ENCODE measurements around the gene IRGM. TPM values are rescaled to one million over a fixed set of nuclear protein-coding genes. Genes with fewer than 3 reads are reported as not detected.

Gene IRGM
- total RNA-seq, 4 donors from 2014 or later = 0.67 TPM; not detected in 3

DNA sequence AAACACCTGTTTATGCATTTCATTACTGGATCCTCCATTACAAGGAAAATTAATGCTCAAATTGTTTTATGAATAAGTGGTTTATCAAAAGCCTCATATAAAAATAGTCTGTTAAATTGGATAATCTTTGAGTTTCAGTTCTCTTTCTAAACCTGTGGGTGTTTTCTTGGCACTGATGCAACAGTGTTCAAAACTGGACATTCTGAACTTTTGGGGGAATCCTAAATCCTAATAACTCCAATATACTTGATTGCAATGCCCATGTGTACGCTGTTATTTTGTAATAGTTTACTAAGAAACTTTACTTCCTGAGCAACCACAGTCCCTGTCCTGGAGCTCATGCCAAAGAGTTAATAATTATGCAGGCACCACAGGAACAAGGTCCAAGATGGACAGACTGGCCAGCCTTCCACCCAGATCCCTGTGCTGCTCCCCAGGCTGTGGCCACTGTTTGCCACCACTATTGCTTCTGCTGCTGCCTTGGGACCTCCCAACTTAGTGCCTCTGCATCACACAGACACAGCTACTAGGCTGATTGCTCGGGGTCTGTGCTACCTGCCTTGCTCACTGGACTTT, 14.0 kb downstream of the IRGM start:
- 67 to 90% methylated on average over 2 of the region's 2 CpGs for WGBS, 2 donors
- no peak overlapping the region for H3K4me3 ChIP-seq (replicated peaks in 1 of 3)
- H3K9me3 ChIP-seq = no peaks in the 10 kb centered on the region
- no peak for DNase-seq
- TF ChIP-seq, protein P1, sequence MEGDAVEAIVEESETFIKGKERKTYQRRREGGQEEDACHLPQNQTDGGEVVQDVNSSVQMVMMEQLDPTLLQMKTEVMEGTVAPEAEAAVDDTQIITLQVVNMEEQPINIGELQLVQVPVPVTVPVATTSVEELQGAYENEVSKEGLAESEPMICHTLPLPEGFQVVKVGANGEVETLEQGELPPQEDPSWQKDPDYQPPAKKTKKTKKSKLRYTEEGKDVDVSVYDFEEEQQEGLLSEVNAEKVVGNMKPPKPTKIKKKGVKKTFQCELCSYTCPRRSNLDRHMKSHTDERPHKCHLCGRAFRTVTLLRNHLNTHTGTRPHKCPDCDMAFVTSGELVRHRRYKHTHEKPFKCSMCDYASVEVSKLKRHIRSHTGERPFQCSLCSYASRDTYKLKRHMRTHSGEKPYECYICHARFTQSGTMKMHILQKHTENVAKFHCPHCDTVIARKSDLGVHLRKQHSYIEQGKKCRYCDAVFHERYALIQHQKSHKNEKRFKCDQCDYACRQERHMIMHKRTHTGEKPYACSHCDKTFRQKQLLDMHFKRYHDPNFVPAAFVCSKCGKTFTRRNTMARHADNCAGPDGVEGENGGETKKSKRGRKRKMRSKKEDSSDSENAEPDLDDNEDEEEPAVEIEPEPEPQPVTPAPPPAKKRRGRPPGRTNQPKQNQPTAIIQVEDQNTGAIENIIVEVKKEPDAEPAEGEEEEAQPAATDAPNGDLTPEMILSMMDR (IDR thresholded peaks at IDR 0.05) = no peak
- no peak for TF ChIP-seq POLR2A (IDR thresholded peaks at IDR 0.05)
- H3K4me1 ChIP-seq = no peaks in the 10 kb centered on the region
- H3K27me3 ChIP-seq = no peaks in the 10 kb centered on the region
- no peaks in the 10 kb centered on the region for H3K36me3 ChIP-seq
- no peak overlapping the region for H3K27ac ChIP-seq
- intact Hi-C loops (cut with DNase I) = no loop called here

DNA sequence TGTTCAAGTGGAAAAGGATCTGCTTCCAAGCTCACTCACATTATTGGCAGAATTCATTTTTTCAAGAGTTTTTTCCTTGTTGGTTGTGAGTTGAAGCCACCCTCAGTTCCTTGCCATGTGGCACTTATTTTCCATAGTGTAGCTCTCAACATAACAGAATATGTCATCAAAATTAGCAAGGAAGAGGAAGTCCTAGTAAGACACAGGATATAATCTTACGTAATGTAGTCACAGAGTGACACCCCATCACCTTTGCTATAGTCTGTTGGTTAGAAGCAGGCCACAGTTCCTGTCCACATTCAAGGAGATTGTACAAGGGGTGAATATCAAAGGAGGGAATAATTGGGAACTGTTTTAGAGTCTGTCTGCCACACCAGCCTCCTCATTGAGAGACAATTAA, 15.7 kb downstream of the IRGM start:
- TF ChIP-seq, protein P1 (IDR thresholded peaks at IDR 0.05) = no peak
- no peak for TF ChIP-seq POLR2A (IDR thresholded peaks at IDR 0.05)
- no peaks in the 10 kb centered on the region for H3K36me3 ChIP-seq
- H3K9me3 ChIP-seq = no peaks in the 10 kb centered on the region
- H3K27me3 ChIP-seq = no peaks in the 10 kb centered on the region
- intact Hi-C loops (cut with DNase I) = no loop called here
- DNase-seq = no peak
- H3K4me3 ChIP-seq (replicated peaks in 1 of 3) = no peak overlapping the region
- no peak overlapping the region for H3K27ac ChIP-seq
- no peaks in the 10 kb centered on the region for H3K4me1 ChIP-seq
- 81 to 94% methylated on average over 1 of the region's 1 CpG for WGBS, 2 donors

DNA sequence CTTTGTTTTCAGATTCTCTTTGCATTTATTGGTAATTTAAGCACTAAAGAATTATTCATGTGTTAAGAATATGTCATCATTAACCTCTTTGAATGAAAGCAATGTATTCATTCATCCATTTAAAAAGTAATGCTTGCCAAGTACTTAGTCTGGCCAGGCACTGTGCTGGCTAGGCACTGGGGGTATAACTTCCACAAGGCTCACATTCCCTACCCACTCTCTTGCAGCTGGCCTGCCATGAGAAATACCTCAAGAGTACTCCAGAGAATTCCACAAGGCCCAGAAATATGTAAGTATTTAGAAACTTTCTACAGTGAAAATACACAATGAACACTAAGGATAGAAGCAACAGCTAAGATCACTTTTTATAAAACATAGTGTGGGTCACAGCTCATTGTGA, 33.0 kb downstream of the IRGM start:
- peak overlapping the region in 2 of 3 donors; percentile 34 to 59 for H3K27ac ChIP-seq
- DNase-seq = peak; percentile 46 to 60
- H3K4me3 ChIP-seq (replicated peaks in 1 of 3) = no peak overlapping the region
- H3K36me3 ChIP-seq = no peaks in the 10 kb centered on the region
- H3K4me1 ChIP-seq = peaks cover 4 to 11% of the 10 kb centered on the region in 2 donors
- TF ChIP-seq, protein P1 (IDR thresholded peaks at IDR 0.05) = no peak
- no peak for TF ChIP-seq POLR2A (IDR thresholded peaks at IDR 0.05)
- intact Hi-C loops (cut with DNase I) = no loop called here
- H3K9me3 ChIP-seq = no peaks in the 10 kb centered on the region
- H3K27me3 ChIP-seq = no peaks in the 10 kb centered on the region

DNA sequence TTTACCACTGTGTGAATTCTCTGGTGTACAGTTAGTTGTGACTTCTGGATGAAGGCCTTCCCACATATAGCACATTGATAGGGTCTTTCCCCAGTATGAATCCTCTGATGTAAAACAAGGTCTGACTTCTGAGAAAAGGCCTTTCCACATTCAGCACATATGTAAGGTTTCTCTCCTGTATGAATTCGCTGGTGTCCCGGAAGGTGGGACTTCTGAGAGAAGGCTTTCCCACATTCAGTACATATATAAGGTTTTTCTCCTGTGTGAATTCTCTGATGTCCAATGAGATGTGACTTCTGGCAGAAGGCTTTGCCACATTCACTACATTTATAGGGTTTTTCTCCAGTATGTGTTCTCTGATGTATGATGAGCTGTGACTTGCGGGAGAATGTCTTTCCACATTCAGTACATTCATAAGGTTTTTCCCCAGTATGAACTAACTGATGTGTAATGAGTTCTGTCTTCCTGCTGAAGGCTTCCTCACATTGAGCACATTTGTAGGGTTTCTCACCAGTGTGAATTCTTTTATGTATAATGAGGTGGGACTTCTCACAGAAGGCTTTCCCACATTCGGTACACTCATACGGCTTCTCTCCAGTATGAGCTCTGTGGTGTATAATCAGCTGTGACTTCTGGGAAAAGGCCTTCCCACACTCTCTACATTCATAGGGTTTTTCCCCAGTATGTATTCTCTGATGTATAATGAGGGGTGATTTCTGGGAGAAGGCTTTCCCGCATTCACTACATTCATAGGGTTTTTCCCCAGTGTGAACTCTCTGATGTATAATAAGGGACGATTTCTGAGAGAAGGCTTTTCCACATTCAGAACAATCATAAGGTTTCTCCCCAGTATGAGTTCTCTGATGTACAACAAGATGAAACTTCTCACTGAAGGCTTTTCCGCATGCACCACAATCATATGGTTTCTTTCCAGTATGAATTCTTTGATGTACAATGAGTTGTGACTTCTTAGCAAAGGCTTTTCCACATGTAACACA, 49.4 kb downstream of the IRGM start:
- H3K36me3 ChIP-seq = peaks cover 27 to 29% of the 10 kb centered on the region in 2 donors
- no peak for TF ChIP-seq POLR2A (IDR thresholded peaks at IDR 0.05)
- TF ChIP-seq, protein P1 (IDR thresholded peaks at IDR 0.05) = no peak
- DNase-seq = no peak
- no peaks in the 10 kb centered on the region for H3K27me3 ChIP-seq
- no peaks in the 10 kb centered on the region for H3K4me1 ChIP-seq
- no peaks in the 10 kb centered on the region for H3K9me3 ChIP-seq
- no peak overlapping the region for H3K4me3 ChIP-seq (replicated peaks in 1 of 3)
- no peak overlapping the region for H3K27ac ChIP-seq
- 95% methylated on average over 8 of the region's 8 CpGs for WGBS, 2 donors
- intact Hi-C loops (cut with DNase I) = loop anchor here (5.0 kb wide), 1 partner anchor 42 kb away; no protein-coding TSS in a partner anchor

Other genes with a start within 250 kb of the IRGM start
- 10 to 100 TPM in 3 of 4 donors, 1 to 10 TPM in 1; 8.8 to 19.3 (median 14.1) TPM for gene SYNPO, start 205.9 kb upstream of the IRGM start, total RNA-seq
- gene MYOZ3, start 185.3 kb upstream of the IRGM start, total RNA-seq = under 1 TPM in 3 of 4 donors, not detected in 1; 0.11 to 0.29 (median 0.13) TPM
- gene RBM22, start 145.5 kb upstream of the IRGM start, total RNA-seq = 10 to 100 TPM; 39.1 to 47.2 (median 42.9) TPM
- 10 to 100 TPM; 65.4 to 78.5 (median 72.8) TPM for gene DCTN4, start 87.5 kb upstream of the IRGM start, total RNA-seq
- gene SMIM3, start 67.8 kb upstream of the IRGM start, total RNA-seq = 10 to 100 TPM; 17.8 to 47.3 (median 24.1) TPM
- 1 to 10 TPM; 7.3 to 8.6 (median 7.8) TPM for gene ZNF300, start 58.5 kb downstream of the IRGM start, total RNA-seq
- gene GPX3, start 174.1 kb downstream of the IRGM start, total RNA-seq = over 10,000 TPM in 1 of 4 donors, 1,000 to 10,000 TPM in 3; 2,730 to 12,549 (median 7,201) TPM
- gene TNIP1, start 234.5 kb downstream of the IRGM start, total RNA-seq = 100 to 1,000 TPM in 1 of 4 donors, 10 to 100 TPM in 3; 74.4 to 115 (median 94.7) TPM

Data from thyroid gland (tissue), 4 donors.